ENCODE measurements around the gene UBE2Q2. TPM values are rescaled to one million over a fixed set of nuclear protein-coding genes. Genes with fewer than 3 reads are reported as not detected.
"Not testable (repeated sequence)": the region's sequence is repeated elsewhere in the genome, so short reads cannot be mapped to it uniquely, and the experiment has no call there.

The UBE2Q2 gene
- 10 to 100 TPM; 24.1 to 25.4 TPM for total RNA-seq
- long read RNA-seq, partial matches to known transcripts = 0 of 11 reads
- long read RNA-seq, other reads (novel, unspliced or antisense) = 5 of 11 reads

DNA sequence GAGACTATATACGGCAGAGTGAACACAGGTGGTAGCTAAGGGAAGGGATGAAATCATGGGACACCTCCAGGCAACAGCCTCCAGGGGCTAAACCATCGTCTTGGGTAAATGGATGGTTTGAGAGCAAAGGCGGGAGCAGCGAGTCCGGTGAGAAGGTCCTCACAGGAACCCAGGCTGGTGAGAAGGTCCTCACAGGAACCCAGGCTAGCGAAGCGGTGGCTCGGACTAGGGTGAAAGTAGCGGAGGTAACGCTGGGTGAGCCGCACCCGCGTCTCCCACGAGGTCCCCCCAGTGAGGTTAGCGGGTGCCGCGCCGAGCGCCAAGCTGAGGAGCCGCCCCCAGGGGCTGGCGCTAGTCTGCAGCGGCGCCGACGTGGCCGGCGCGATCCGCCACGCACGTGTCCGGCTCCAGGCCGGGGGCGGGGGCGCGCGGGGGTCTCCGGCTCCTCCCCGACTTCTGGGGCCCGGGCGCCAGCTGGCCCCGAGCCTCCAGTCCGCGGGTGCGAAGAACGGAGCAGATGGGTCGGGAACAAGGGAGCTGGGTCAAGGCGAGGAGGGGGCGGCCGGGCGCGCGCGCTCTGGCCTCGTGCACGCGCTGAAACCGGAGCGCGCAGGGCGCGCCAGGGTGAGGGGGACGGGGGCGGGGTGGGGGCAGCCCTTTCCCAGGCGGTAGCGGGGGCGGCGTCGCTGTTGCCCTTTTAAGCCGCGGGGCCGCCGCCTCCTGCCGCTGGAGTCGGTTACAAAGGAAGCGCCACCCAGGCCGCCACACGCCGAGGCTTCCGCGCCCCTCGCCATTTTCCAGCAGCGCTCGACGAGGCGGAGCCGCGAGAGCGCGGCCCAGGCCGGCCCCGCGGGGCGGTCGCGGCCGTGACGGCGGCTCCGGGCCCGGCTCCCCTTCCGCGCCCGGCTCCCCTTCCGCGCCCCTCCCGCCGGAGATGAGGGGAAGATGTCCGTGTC lies at the start of gene UBE2Q2:
Gene UBE2Q2, plus strand, starts transcription at position 726 of the 956 bp plus-strand sequence. Its CDS starts 220 bp downstream, at position 946.
- ATAC-seq = peak; percentile 72 to 78
- intact Hi-C loops (cut with DNase I) = no loop called here
- DNase-seq = peak; percentile 89

DNA sequence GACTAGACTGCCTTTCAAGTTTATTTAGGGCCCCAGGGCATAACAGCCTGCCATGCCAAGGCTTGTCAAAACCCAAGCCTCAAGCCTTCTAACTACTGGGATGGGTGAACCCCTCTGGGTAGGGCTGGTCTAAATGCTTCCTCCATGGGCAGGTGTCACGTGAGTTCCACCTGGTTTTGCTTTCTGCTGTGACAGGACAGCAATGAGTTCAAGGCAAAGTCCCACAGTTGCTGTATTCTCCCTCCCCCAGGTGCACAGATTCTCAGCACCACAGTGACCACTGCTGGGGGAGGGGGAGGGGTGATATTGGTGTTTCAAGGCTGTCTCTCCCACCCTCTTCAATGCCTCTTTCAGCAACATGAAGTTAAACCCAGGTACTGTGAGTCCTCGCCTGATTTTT lies 46.9 kb upstream of the UBE2Q2 start:
- intact Hi-C loops (cut with DNase I) = no loop called here
- ATAC-seq (no peak), DNase-seq (no peak)

DNA sequence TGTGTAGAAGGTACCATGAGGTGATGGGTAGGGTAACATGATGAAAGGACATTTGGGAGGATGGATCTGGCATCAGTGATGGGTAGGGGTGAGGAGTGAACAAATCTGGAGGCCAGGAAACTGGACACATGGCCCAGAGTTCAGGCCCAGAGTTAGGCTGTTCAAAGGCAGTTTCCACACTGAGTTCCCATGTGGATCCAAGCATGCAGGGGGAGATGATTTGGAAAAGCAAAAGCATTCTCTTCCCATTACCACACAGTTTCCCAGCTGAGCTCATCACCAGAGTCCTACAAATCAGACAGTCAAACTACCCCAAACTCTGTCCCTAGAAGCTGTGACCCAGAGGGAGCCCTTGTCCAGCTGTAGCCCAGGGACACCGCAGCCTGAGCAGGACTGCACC lies 46.1 kb upstream of the UBE2Q2 start:
- intact Hi-C loops (cut with DNase I); ATAC-seq; DNase-seq: not testable (repeated sequence)

DNA sequence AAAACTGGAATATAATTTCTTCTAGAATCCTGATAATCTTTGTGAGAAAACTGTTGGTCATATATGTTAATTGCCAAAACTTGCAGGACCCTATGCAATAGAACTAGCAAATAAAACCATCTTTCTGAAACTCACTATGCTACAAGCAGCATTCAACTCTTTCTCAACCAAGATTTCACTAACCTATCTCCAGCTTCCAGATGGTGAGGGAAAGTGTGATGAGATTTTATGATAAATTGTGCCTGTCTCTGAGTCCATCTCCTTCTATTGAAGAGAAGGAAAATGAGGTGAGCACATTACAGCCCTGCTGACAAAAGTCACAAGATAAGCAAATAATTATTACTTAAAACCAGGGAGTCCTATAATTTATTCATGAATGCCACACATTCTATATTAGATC lies 44.1 kb upstream of the UBE2Q2 start:
- no peak for DNase-seq
- intact Hi-C loops (cut with DNase I) = no loop called here
- ATAC-seq = no peak

DNA sequence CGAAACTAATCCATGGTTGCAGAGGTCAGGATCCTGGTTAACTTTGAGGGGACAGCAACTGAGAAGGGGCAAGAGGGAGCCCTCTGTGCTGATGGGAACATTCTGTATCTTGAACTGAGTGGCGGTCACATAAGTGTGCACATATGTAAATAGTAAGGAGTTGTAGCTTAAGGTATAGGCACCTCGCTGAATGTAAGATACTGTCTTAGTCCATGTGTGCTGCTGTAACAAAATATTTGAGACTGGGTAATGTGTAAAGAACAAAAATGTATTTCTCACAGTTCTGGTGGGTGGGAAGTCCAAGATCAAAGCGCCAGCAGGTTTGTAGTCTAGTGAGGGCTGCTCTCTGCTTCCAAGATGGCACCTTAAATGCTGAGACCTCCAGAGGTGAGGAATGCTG lies 42.8 kb upstream of the UBE2Q2 start:
- DNase-seq, ATAC-seq: not testable (repeated sequence)
- intact Hi-C loops (cut with DNase I) = loop anchor here (5.0 to 10.0 kb wide), 3 partner anchors 66 to 113 kb away; no protein-coding TSS in a partner anchor

DNA sequence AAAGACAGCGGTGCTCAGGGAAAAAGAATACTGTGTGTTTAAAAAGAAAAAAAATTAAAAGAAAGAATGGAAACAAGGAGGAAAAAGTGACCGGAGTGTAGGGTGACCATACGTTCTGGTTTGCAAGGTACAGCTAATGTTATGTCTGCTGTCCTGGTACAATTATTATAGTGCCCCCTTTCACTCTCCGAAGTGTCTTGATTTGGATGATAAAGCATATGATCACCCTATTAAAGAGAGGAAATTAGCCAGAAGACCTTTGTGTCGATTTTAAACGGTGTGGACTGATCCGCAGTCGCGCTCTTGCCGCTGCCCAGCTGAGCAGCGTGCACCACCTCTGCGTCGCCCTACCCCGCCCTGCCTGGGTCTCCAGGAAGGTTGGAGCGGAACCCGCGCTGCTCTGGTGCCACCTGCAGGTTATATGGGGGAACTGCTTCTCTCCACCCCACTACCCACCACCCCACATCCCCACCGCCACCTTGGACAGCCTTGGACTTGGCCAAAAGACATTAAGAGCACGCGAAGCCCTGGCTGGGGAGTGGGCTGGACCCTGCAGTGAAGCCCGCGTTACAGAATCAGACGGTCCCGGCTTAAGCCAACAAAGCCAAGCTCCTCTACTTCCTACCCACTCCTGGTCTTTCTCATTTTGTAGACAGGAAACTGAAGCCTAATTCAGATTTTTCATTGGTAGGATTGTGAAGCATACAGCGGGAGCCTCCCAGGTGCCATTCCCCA lies 41.2 kb upstream of the UBE2Q2 start:
- ATAC-seq = peak; percentile 99
- DNase-seq = peak; percentile 84
- intact Hi-C loops (cut with DNase I) = loop anchor here (5.0 to 10.0 kb wide), 3 partner anchors 67 to 115 kb away; no protein-coding TSS in a partner anchor

DNA sequence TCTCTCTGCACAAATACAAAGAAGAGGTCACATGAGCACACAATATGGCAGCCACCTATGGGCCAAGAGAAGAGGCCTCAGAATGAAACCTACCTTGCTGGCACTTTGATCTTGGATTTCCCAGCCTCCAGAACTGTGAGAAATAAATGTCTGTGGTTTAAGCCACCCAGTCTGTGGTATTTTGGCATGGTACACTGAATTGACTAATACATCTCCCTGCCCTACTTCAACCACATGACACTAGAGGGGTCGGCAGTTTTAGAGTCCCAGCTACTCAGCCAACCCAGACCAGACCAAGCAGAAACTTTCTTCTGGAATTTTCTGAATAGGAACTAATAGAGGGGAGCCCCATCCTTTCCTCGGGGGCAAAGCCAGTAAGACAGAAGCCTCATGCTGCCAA lies 35.8 kb upstream of the UBE2Q2 start:
- not testable (repeated sequence) for DNase-seq, ATAC-seq
- intact Hi-C loops (cut with DNase I) = loop anchor here in 1 of 2 donors (10.0 kb wide), 1 partner anchor 73 kb away; no protein-coding TSS in a partner anchor

DNA sequence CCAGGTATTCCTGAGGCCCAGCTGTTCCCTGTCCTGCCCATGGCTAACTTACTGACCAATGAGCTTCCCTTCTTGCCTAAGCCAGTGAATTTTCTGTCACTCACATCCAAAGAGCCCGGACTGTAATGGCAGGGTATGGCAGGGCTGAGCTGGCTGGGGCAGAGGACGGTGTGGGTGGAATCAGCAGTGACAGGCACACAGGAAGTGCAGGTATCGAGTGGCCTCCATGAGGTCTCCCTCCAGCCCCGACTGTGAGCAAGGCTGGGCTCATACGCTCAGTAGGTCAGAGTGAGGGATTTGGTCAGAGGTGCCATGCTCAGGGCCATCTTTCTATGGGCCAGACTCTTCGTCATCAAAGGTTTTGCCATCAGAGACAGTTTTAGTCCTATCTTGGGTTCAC lies 35.2 kb upstream of the UBE2Q2 start:
- not testable (repeated sequence) for ATAC-seq, DNase-seq
- intact Hi-C loops (cut with DNase I) = loop anchor here in 1 of 2 donors (10.0 kb wide), 1 partner anchor 73 kb away; no protein-coding TSS in a partner anchor

DNA sequence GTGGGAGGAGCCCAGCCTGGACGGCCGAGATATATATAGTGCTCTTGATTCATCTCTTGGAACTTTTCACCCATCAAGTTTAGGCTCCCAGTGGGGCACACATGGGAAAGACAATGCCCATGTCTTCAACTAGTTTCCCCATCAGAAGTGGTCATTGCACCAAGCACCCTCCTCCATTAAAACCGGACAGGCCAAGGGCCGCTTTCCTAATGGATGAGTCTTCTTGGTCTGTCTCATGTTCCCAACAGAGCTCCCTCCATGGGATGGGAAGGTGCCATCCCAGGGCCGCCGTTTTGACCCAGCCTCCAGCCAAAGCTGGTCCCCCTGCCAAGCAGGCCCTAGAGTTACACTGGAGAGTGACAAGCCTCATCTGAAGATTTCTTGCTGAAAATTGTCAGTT lies 34.7 kb upstream of the UBE2Q2 start:
- intact Hi-C loops (cut with DNase I) = loop anchor here in 1 of 2 donors (10.0 kb wide), 1 partner anchor 74 kb away; no protein-coding TSS in a partner anchor
- DNase-seq = no peak
- no peak for ATAC-seq

DNA sequence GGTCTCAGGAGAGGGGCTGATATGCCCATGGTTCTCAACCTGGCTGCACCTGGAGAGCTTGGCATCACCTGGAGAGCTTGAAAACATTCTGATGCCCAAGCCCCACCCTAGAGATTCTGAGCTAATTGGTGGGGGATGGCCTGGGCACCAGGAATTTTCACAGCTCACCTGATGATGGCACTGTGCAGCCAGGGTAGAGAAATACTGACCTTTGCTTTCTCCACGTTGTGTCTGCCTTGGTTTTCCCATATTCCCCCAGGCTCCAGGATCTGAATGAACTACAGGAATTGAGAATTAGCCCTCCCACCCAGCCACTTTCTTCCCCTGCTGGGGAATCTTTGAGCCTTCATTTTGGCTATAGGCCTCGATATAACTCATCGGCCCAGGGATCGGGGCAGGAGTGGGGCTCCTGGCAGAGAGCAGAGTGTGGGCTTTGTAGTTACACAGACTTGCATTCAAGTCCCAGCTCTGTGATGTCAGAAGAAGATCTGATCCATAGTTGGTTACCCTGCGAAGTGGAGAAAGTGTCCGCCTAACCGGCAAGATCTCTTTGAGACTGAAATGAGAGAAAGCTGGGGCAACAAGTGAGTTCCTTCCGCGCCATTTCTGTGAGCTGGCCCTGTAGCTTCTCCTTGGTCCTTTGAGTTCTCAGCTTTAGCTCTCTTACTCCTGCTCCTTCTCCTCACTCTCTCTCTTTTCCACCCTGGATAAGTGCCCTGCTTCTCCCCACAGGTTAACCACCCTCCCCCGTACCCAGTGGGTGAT lies 33.1 kb upstream of the UBE2Q2 start:
- DNase-seq (no peak), ATAC-seq (peak in 1 of 2 donors; percentile 64)
- intact Hi-C loops (cut with DNase I) = loop anchor here (10.0 kb wide), 3 partner anchors 75 to 115 kb away; no protein-coding TSS in a partner anchor

DNA sequence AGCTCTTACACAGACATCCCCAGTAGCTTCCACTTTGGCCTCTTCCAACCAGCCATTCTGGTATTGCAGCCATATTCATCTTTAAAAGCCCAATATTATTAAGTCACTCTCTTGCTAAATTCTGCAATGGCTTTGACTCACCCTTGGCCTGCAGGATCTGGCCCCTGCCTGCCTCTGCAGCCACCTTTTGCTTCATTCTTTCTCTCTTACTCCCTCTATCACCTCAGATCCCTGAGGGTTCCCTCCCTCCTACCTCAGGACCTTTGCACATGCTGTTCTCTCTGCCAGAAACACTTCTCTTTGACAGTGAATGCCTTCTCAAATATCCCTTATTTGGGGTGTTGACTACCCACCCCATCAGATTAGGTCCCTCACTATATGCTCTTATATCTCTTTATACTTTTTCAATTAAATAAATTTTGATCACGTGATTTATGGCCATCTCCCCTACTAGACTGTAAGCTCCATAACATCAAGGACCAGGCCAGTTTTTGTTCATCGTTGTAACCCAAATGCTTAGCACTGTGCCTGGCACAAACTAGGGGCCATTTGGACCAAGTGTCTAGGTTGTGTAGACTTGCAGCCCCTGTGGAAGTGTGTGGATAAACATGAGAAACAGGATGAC lies 32.3 kb upstream of the UBE2Q2 start:
- ATAC-seq = no peak
- intact Hi-C loops (cut with DNase I) = loop anchor here (10.0 kb wide), 2 partner anchors 104 to 114 kb away; no protein-coding TSS in a partner anchor
- DNase-seq = no peak

DNA sequence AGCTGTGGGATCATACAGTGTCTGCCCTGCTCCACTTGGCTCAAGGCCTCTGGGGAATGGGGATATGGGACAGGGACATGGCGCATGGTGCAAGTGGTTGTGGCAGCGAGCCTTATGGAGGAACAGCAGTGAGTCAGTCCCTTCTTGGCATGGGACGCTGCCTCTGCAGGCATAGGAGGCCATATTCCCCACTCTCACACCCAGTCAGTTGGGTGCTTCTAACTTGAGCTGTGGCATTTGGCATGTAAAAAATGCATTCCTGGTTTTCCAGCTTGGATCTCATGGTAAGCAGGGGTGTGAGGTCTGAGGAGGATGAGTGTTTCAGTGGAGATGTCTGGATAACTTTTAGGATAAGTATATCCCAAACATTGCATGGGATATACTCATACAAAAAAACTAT lies 31.6 kb upstream of the UBE2Q2 start:
- ATAC-seq (no peak), DNase-seq (no peak)
- intact Hi-C loops (cut with DNase I) = loop anchor here (10.0 kb wide), 2 partner anchors 103 to 113 kb away; no protein-coding TSS in a partner anchor

DNA sequence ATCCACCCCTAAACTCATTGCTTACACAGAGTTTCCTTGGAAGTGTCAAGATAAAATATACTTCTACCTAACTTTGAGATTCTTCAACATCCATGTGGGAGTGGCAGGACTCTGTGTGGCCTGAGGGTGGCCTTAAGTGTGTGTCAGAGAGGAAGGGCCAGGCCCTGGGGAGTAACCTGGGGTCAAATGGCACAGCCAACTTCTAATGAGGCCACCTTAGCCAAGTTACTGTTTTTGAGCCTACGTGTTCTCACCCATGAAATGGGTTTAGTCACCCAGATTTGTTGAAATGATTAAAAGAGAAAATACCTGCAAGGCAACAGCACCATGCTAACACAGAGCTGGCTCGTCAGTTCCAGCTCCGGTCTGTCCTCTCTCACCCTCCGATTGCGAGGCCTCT lies 28.5 kb upstream of the UBE2Q2 start:
- ATAC-seq = no peak

DNA sequence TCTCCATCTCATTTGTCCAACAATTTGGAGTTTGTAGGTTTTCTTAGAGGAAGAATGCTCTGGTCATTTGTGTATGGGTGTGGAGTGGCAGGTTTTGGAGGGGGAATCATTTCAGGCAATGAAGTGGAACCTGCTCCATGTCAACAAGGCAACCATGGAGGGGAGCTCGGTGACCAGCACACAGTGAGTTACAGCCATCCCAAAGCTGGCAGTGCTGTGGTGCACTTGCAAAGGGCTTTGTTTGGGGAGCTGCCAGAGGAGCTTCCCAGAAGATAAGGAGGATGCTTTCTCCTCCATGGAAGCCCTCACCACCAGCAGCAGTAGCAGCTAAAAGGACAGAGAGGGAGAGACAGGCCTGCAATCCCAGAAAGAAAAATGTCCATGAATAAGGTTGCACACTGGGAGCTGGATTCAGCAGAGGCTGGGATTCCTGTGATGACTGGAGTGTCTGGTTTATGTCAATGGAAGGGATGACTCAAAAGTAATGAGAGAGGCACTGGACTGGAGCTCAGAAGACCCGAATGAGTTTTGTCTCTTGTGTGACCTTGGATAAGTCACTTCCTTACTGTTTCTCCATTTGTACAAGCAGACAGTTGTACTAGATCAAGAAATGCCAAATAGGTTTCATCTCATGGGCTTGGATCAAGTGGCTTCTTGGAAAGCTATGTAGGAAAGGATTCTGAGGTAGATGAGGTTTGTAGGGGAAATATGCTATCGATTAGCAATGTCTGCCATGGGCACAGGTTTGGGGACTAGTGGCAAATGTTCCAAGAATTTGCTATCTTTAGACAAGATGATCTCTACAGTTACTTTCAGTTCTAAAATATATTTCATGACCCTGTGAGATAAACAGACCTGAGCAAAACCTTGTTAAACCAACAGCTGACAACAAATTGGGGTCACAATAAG lies 27.2 kb upstream of the UBE2Q2 start:
- DNase-seq (no peak), ATAC-seq (peak; percentile 67 to 84)
- intact Hi-C loops (cut with DNase I) = loop anchor here (10.0 kb wide), 2 partner anchors 99 to 109 kb away; no protein-coding TSS in a partner anchor

More for the DNA sequence above, 28.5 kb upstream of the UBE2Q2 start:
- intact Hi-C loops (cut with DNase I) = loop anchor here (10.0 kb wide), 2 partner anchors 100 to 110 kb away; no protein-coding TSS in a partner anchor
- DNase-seq = no peak

DNA sequence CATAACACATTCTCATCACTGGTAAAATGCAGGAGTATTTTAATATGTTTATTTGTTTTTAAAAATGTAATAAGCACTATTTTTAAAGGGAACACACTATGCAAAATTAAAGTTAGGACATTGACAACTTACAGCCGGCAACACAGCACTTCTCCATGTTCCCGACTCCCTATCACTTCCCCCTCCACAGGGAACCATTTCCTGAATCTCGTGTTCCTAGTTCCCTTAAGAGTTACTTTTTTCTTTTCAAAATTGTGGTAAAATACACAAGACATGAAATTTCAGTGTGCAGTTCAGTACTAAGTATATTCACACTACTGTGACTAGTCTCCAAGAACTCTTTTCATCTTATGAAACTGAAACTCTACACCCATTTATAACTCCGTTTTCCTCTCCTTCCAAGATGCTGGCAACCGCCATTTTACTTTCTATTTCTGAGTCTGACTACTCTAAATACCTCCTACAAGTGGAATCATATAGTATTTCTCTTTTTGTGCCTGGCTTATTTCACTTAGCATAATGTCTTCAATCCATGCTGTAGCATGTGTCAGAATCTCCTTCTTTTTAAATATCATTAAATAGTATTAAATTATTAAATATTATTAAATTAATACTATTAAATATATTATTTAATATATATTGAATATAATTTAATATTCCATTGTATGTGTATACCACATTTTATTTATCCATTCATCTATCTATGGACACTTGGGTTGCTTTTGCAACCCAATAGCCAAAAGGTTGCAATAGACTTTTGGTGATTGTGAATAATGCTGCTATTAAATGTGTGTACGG lies 25.9 kb upstream of the UBE2Q2 start:
- DNase-seq (no peak), ATAC-seq (no peak)
- intact Hi-C loops (cut with DNase I) = loop anchor here (10.0 kb wide), 2 partner anchors 97 to 107 kb away; no protein-coding TSS in a partner anchor

DNA sequence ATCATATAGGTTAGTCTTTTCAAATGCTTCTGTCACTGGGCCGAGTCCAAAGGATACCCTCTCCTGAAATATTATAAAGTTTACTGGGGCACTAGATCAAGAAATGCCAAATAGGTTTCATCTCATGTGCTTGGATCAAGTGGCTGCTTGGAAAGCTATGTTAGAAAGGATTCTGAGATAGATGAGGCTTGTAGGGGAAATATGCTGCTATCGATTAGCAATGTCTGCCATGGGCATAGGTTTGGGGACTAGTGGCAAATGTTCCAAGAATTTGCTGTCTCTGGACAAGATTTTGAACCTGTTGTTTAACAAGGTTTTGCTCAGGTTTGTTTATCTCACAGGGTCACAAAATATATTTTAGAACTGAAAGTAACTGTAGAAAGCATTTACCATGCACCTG lies 23.0 kb upstream of the UBE2Q2 start:
- ATAC-seq (no peak), DNase-seq (no peak)
- intact Hi-C loops (cut with DNase I) = no loop called here

Measured in left cardiac atrium (tissue), 4 donors.